ENCODE results near the gene PAK2. TPM values are rescaled to one million over a fixed set of nuclear protein-coding genes. Genes with fewer than 3 reads are reported as not detected.

The PAK2 gene
- total and polyA plus RNA-seq, 2 of the 4 experiments (the other 2 are of a cell fraction) = 31.8 to 36.0 TPM

DNA sequence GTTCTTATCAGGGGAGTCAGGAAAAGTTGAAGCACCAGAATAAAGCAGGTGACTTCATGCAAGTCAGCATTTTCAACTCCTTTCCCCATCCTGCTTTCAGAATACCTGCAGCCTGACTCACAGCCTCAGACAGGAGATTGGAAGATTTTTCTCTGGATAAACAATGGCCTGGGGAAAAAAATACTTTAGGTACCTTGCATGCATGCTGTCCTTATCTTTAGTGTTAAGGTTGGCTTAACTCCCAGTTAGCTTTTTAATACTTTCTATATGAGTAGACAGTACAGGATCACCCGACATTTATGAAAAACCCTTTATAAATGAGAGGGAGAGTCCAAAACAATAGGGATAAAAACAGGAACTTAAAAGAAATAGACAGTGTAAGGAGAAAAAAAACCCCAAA, 53.6 kb downstream of the PAK2 start:
- Histone ChIP-seq H3K56ac (ENCODE audit: extremely low read depth, insufficient read depth, low read length) (no peak overlapping the region), H3K4me2 (ENCODE audit: low read depth, low read length) (no peak overlapping the region; the same call in 1 of the 2 replicates), H2AFZ (replicated peaks; ENCODE audit: low read length, poor library complexity) (no peak overlapping the region), H3K27me3 (ENCODE audit: control insufficient read depth, insufficient read depth, low read length) (no peaks in the 10 kb centered on the region), H4K5ac (ENCODE audit: low read depth, low read length) (no peak overlapping the region), H4K20me1 (ENCODE audit: insufficient read depth, low read length) (peaks cover 47% of the 10 kb centered on the region), H3K79me1 (ENCODE audit: low read depth in 1 of 2, low read length in 2 of 2) (peaks cover 40 to 63% of the 10 kb centered on the region in 2 experiments), H3K27ac (ENCODE audit: insufficient read depth, low read length) (no peak overlapping the region), H4K8ac (ENCODE audit: low read depth in 2 of 2, low read length in 2 of 2) (no peak overlapping the region), H2BK15ac (ENCODE audit: low read depth, low read length) (no peak overlapping the region), H3K9me1 (ENCODE audit: insufficient read depth, low read length) (peaks cover 20% of the 10 kb centered on the region), H3K14ac (replicated peaks; ENCODE audit: low read depth, low read length) (no peak overlapping the region), H3K18ac (ENCODE audit: low read depth, low read length) (no peak overlapping the region), H3K4ac (ENCODE audit: low read depth, low read length) (no peak overlapping the region), H3K4me3 (ENCODE audit: insufficient read depth, low read depth, low read length) (no peak overlapping the region), H3K9ac (ENCODE audit: low read depth, low read length) (no peak overlapping the region), H2BK5ac (ENCODE audit: low read depth, low read length, poor library complexity, severe bottlenecking) (peak overlapping the region; percentile 35), H3K36me3 (ENCODE audit: control insufficient read depth, insufficient read depth, low read length) (peaks cover 6% of the 10 kb centered on the region), H4K91ac (ENCODE audit: insufficient read depth, low read depth, low read length) (no peak overlapping the region), H3K4me1 (ENCODE audit: control insufficient read depth, insufficient read depth, low read length) (peaks cover 13% of the 10 kb centered on the region), H2AK9ac (replicated peaks; ENCODE audit: low read depth, low read length, poor library complexity) (no peak overlapping the region), H3K23ac (ENCODE audit: low read depth, low read length) (no peak overlapping the region), H2BK20ac (ENCODE audit: low read depth, low read length) (no peak overlapping the region), H2BK120ac (ENCODE audit: low read depth, low read length) (no peak overlapping the region), H2AK5ac (ENCODE audit: low read depth, low read length) (no peak overlapping the region), H3K9me3 (ENCODE audit: control insufficient read depth, insufficient read depth, low read length) (no peaks in the 10 kb centered on the region)
- TF ChIP-seq RCOR1 (IDR thresholded peaks at IDR 0.05; ENCODE audit: insufficient replicate concordance, low read length) (peak; percentile 71), CEBPB (IDR thresholded peaks at IDR 0.05; ENCODE audit: low read depth, low read length) (0 out of 2 replicates have a peak, but pooled peaks have one; percentile 38), MAFK (IDR thresholded peaks at IDR 0.05; ENCODE audit: low read depth, low read length) (peak; percentile 96), NFE2L2 (IDR thresholded peaks at IDR 0.05; ENCODE audit: low read depth, low read length) (peak; percentile 37; the same call in 1 of the 2 replicates), BHLHE40 (IDR thresholded peaks at IDR 0.05; ENCODE audit: low read depth, low read length) (peak; percentile 74), RFX5 (IDR thresholded peaks at IDR 0.05; ENCODE audit: low read depth, low read length) (no peak), SMC3 (IDR thresholded peaks at IDR 0.05; ENCODE audit: low read depth, low read length) (no peak)
- TF ChIP-seq, protein P1, sequence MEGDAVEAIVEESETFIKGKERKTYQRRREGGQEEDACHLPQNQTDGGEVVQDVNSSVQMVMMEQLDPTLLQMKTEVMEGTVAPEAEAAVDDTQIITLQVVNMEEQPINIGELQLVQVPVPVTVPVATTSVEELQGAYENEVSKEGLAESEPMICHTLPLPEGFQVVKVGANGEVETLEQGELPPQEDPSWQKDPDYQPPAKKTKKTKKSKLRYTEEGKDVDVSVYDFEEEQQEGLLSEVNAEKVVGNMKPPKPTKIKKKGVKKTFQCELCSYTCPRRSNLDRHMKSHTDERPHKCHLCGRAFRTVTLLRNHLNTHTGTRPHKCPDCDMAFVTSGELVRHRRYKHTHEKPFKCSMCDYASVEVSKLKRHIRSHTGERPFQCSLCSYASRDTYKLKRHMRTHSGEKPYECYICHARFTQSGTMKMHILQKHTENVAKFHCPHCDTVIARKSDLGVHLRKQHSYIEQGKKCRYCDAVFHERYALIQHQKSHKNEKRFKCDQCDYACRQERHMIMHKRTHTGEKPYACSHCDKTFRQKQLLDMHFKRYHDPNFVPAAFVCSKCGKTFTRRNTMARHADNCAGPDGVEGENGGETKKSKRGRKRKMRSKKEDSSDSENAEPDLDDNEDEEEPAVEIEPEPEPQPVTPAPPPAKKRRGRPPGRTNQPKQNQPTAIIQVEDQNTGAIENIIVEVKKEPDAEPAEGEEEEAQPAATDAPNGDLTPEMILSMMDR (conservative IDR thresholded peaks at IDR 0.05; ENCODE audit: low read depth, low read length) = no peak
- intact Hi-C loops (cut with micrococcal nuclease) (loop anchor here (5.0 kb wide), 1 partner anchor 41 kb away; no protein-coding TSS in a partner anchor), dilution Hi-C loops (cut with HindIII; ENCODE audit: low sequenced_read_pairs, unreplicated experiment) (no loop called here), in situ Hi-C loops (cut with MboI; ENCODE audit: low sequenced_read_pairs) (no loop called here)
- peak; percentile 97 for DNase-seq
- no TSS peak for BruUV-seq (replicated peaks)
- ATAC-seq (ENCODE audit: low read depth) = peak; percentile 79
- POLR2A ChIA-PET (ENCODE audit: unreplicated experiment) = no interaction called here
- WGBS, 2 experiments (ENCODE audit: extremely low coverage in 2 of 2, insufficient read length in 1 of 2) = no CpG with 5 or more reads among the region's 1 CpG
- CTCF ChIA-PET = no interaction called here
